HG03025 (cell line): ENCODE measurements around the gene AMOT.

ENCODE experiments used
- ATAC-seq: cut with Tn5 transposase; IDR thresholded peaks from one replicate; pipeline ENCODE4 v1.9.1; 2021; ENCODE audit warnings: mild to moderate bottlenecking, moderate library complexity; ENCODE audit not compliant: unreplicated experiment, low FRiP score

The AMOT gene

GRCh38 chrX:112753116-112753515 is 87.5 kb downstream of the AMOT start:
- ATAC-seq: no peak

- no peak for ATAC-seq
Observed at GRCh38 chrX:112751076-112751475, 89.6 kb downstream of the AMOT start.

DNA sequence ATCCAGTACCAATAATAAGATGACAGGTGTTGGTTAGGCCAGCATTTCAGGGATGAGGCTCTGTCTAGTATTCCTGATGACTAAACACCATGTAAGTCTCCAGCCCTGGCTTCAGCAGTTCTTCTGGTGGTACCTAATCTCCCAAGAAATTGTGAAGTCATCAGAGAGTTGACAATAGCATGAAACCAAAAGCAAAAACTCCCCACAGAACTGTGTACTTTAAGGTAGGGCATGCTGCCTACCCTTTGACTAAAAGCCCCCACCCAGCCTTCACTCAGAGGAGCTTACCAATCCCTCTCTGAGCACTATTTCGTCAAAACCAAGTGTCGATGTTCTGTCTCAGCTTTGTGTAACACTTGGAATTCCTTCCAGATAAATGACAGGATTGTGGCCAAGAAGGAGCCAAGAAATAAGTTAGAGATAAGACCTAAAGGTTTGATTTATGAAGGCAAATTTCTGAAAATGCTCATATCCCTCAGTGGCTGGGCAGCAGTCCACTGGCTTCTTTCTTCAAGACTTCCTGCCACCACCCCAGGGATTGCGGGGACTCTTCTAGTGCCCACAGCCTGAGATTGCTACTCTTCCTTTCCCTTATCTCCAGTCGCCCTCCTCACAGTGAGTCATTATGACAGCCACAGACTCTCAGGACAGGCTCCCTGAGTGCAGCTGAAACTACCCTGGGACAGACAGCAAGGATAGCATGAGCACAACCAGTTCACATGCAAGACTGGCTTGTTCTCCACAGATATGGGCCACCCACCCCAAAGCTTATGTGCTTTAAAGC is 93.6 kb downstream of the AMOT start:
- ATAC-seq: no peak

DNA sequence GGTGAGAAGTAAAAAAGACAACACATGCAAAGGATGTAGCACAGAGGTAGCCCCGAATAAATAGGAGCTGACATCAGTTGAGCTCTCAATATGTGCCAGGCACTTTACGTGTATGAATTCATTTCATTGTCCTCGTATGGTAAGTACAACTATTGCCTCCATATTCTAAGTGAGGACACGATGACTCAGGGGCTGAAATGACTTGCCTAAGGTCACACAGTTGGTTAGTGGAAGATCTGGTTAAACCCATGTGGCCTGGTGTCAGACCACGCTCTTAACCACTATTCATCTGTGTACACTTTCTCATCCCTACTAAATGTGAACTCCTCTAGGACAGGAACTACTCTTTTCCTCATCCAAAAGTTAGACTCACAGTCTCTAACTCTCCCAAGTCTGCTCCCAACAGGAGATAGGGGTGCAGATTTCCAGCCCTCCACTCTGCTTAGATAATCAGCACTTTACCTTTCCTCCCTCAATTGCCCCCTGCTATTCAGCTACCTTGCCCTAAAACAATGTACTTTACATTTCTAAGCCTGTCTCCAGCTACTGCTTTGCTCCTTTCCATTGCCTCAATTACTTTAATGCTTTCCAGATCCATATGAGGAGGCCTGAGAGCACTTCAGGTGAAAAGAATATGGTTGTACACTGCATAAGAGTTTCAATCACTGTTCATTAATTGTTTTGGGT is 102.1 kb downstream of the AMOT start:
- ATAC-seq: no peak

GRCh38 chrX:112736310-112736709 is 104.3 kb downstream of the AMOT start:
- ATAC-seq: no peak

DNA sequence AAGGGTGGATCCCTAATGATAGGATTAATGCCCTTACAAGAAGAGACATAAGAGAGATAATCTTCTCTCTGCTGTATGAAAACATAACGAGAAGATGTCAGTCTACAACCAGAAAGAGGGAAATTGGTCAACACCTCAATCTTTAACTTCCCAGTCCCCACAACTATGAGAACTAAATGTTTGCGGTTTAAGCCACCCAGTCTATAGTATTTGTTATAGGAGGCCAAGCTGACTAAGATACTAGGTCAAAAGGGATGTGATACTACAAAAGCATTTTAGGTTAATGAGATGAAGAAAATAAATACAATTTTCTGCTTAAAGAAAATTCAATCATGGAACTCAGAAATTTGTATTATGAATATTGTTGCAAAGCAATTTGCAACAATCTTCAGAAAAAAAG is 105.5 kb downstream of the AMOT start:
- no peak for ATAC-seq

DNA sequence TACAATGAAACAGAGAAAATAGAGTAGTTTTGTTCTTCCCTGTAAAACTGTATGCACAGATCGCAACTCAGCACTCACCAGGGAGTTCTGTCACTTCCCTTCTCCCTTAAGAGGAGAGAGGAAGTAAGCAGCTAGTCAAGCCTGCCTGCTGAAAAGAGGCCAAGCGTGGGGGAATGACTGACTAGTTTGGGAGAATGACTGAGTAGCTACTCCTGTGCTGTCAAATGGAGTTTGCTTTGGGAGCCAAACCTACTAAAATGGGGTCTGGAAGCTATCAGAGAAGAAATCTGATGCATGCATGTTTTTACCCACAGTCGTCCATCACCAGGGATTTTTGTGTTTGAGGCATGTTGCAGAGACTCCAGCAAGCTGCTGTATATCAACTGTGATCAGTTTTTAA is 106.3 kb downstream of the AMOT start:
- ATAC-seq: no peak

GRCh38 chrX:112731793-112732192 is 108.8 kb downstream of the AMOT start:
- ATAC-seq: no peak
